ENCODE measurements around the gene CFAP57. TPM values are rescaled to one million over a fixed set of nuclear protein-coding genes. Genes with fewer than 3 reads are reported as not detected.

Gene CFAP57
- total RNA-seq, 2 experiments from 2014 or later = 0.32 to 0.35 TPM

- no peaks in the 10 kb centered on the region for H3K9me3 Mint-ChIP-seq
- H3K36me3 Mint-ChIP-seq = no peaks in the 10 kb centered on the region
- no peak overlapping the region for H3K27ac Mint-ChIP-seq
- no peak for DNase-seq
- H3K4me1 Mint-ChIP-seq = no peaks in the 10 kb centered on the region
- H3K4me3 Mint-ChIP-seq = no peak overlapping the region
- peaks cover 52% of the 10 kb centered on the region for H3K27me3 Mint-ChIP-seq
Observed at GRCh38 chr1:43149889-43150288, 22.2 kb upstream of the CFAP57 start.

- H3K4me1 Mint-ChIP-seq = no peaks in the 10 kb centered on the region
- no peak overlapping the region for H3K4me3 Mint-ChIP-seq
- no peaks in the 10 kb centered on the region for H3K36me3 Mint-ChIP-seq
- H3K27me3 Mint-ChIP-seq = peaks cover 26% of the 10 kb centered on the region
- DNase-seq = no peak
- H3K27ac Mint-ChIP-seq = no peak overlapping the region
- H3K9me3 Mint-ChIP-seq = no peaks in the 10 kb centered on the region
Observed at GRCh38 chr1:43152866-43153265, 19.3 kb upstream of the CFAP57 start.

- H3K36me3 Mint-ChIP-seq = no peaks in the 10 kb centered on the region
- H3K27ac Mint-ChIP-seq = no peak overlapping the region
- H3K9me3 Mint-ChIP-seq = no peaks in the 10 kb centered on the region
- peaks cover 23% of the 10 kb centered on the region for H3K27me3 Mint-ChIP-seq
- DNase-seq = no peak
- H3K4me3 Mint-ChIP-seq = no peak overlapping the region
- no peaks in the 10 kb centered on the region for H3K4me1 Mint-ChIP-seq
Observed at GRCh38 chr1:43153443-43153842, 18.7 kb upstream of the CFAP57 start.

- no peak overlapping the region for H3K4me3 Mint-ChIP-seq
- peaks cover 7% of the 10 kb centered on the region for H3K27me3 Mint-ChIP-seq
- no peaks in the 10 kb centered on the region for H3K4me1 Mint-ChIP-seq
- H3K36me3 Mint-ChIP-seq = no peaks in the 10 kb centered on the region
- H3K27ac Mint-ChIP-seq = no peak overlapping the region
- no peaks in the 10 kb centered on the region for H3K9me3 Mint-ChIP-seq
- DNase-seq = no peak
Observed at GRCh38 chr1:43156026-43156425, 16.1 kb upstream of the CFAP57 start.

- Mint-ChIP-seq H3K4me3 (no peak overlapping the region), H3K27me3 (no peaks in the 10 kb centered on the region), H3K9me3 (no peaks in the 10 kb centered on the region), H3K4me1 (peaks cover 11% of the 10 kb centered on the region), H3K27ac (no peak overlapping the region), H3K36me3 (peaks cover 38% of the 10 kb centered on the region)
- no peak for DNase-seq
Observed at GRCh38 chr1:43165162-43165561, 7.0 kb upstream of the CFAP57 start.

- no peak for DNase-seq
- H3K27me3 Mint-ChIP-seq = no peaks in the 10 kb centered on the region
- H3K36me3 Mint-ChIP-seq = peaks cover 44% of the 10 kb centered on the region
- no peak overlapping the region for H3K4me3 Mint-ChIP-seq
- H3K4me1 Mint-ChIP-seq = peaks cover 17% of the 10 kb centered on the region
- no peaks in the 10 kb centered on the region for H3K9me3 Mint-ChIP-seq
- no peak overlapping the region for H3K27ac Mint-ChIP-seq
Observed at GRCh38 chr1:43165765-43166164, 6.4 kb upstream of the CFAP57 start.

- peak overlapping the region; percentile 96 for H3K27ac Mint-ChIP-seq
- DNase-seq = no peak
- H3K36me3 Mint-ChIP-seq = peaks cover 40% of the 10 kb centered on the region
- H3K27me3 Mint-ChIP-seq = peaks cover 15% of the 10 kb centered on the region
- H3K4me3 Mint-ChIP-seq = peak overlapping the region; percentile 90
- H3K9me3 Mint-ChIP-seq = peaks cover 2% of the 10 kb centered on the region
- H3K4me1 Mint-ChIP-seq = peaks cover 30% of the 10 kb centered on the region
Observed at GRCh38 chr1:43171312-43171875, 736 bp upstream of the CFAP57 start.

- H3K4me3 Mint-ChIP-seq = peak overlapping the region; percentile 90
- DNase-seq = peak; percentile 81
- H3K27ac Mint-ChIP-seq = peak overlapping the region; percentile 96
- peaks cover 37% of the 10 kb centered on the region for H3K36me3 Mint-ChIP-seq
- H3K9me3 Mint-ChIP-seq = peaks cover 2% of the 10 kb centered on the region
- peaks cover 22% of the 10 kb centered on the region for H3K27me3 Mint-ChIP-seq
- peaks cover 30% of the 10 kb centered on the region for H3K4me1 Mint-ChIP-seq
Observed at GRCh38 chr1:43172527-43172972, 420 bp downstream of the CFAP57 start.

GRCh38 chr1:43174873-43175272, 2.7 kb downstream of the CFAP57 start:
- H3K4me1 Mint-ChIP-seq = peaks cover 22% of the 10 kb centered on the region
- no peak overlapping the region for H3K4me3 Mint-ChIP-seq
- H3K36me3 Mint-ChIP-seq = peaks cover 21% of the 10 kb centered on the region
- H3K27ac Mint-ChIP-seq = no peak overlapping the region
- DNase-seq = no peak
- H3K27me3 Mint-ChIP-seq = peaks cover 27% of the 10 kb centered on the region
- H3K9me3 Mint-ChIP-seq = peaks cover 2% of the 10 kb centered on the region

GRCh38 chr1:43177691-43178090, 5.6 kb downstream of the CFAP57 start:
- no peak overlapping the region for H3K4me3 Mint-ChIP-seq
- no peak overlapping the region for H3K27ac Mint-ChIP-seq
- H3K27me3 Mint-ChIP-seq = peaks cover 27% of the 10 kb centered on the region
- H3K9me3 Mint-ChIP-seq = peaks cover 2% of the 10 kb centered on the region
- H3K36me3 Mint-ChIP-seq = peaks cover 2% of the 10 kb centered on the region
- peaks cover 4% of the 10 kb centered on the region for H3K4me1 Mint-ChIP-seq
- no peak for DNase-seq

GRCh38 chr1:43184388-43184787, 12.3 kb downstream of the CFAP57 start:
- Mint-ChIP-seq H3K36me3 (no peaks in the 10 kb centered on the region), H3K4me1 (no peaks in the 10 kb centered on the region), H3K4me3 (no peak overlapping the region), H3K9me3 (peaks cover under 1% of the 10 kb centered on the region), H3K27me3 (peaks cover 7% of the 10 kb centered on the region), H3K27ac (no peak overlapping the region)
- DNase-seq = no peak

- DNase-seq = no peak
- H3K36me3 Mint-ChIP-seq = peaks cover under 1% of the 10 kb centered on the region
- no peaks in the 10 kb centered on the region for H3K4me1 Mint-ChIP-seq
- H3K27me3 Mint-ChIP-seq = peaks cover 11% of the 10 kb centered on the region
- peaks cover 6% of the 10 kb centered on the region for H3K9me3 Mint-ChIP-seq
- H3K27ac Mint-ChIP-seq = no peak overlapping the region
- no peak overlapping the region for H3K4me3 Mint-ChIP-seq
Observed at GRCh38 chr1:43184995-43185394, 12.9 kb downstream of the CFAP57 start.

- H3K9me3 Mint-ChIP-seq = peaks cover 14% of the 10 kb centered on the region
- no peaks in the 10 kb centered on the region for H3K4me1 Mint-ChIP-seq
- H3K27ac Mint-ChIP-seq = no peak overlapping the region
- H3K36me3 Mint-ChIP-seq = peaks cover 5% of the 10 kb centered on the region
- H3K27me3 Mint-ChIP-seq = peaks cover 16% of the 10 kb centered on the region
- H3K4me3 Mint-ChIP-seq = no peak overlapping the region
- DNase-seq = no peak
Observed at GRCh38 chr1:43188106-43188505, 16.0 kb downstream of the CFAP57 start.

- H3K4me1 Mint-ChIP-seq = no peaks in the 10 kb centered on the region
- peaks cover 7% of the 10 kb centered on the region for H3K36me3 Mint-ChIP-seq
- H3K9me3 Mint-ChIP-seq = peaks cover 17% of the 10 kb centered on the region
Observed at GRCh38 chr1:43194509-43194908, 22.4 kb downstream of the CFAP57 start.

GRCh38 chr1:43197343-43198127, 25.4 kb downstream of the CFAP57 start:
- Mint-ChIP-seq H3K36me3 (peaks cover 2% of the 10 kb centered on the region), H3K9me3 (peaks cover 5% of the 10 kb centered on the region), H3K27me3 (peaks cover 15% of the 10 kb centered on the region), H3K27ac (no peak overlapping the region), H3K4me3 (no peak overlapping the region), H3K4me1 (no peaks in the 10 kb centered on the region)
- DNase-seq = no peak

More at GRCh38 chr1:43194509-43194908, 22.4 kb downstream of the CFAP57 start:
- Mint-ChIP-seq H3K4me3 (no peak overlapping the region), H3K27me3 (peaks cover 23% of the 10 kb centered on the region), H3K27ac (no peak overlapping the region)
- no peak for DNase-seq

Measured in activated naive CD8-positive, alpha-beta T cell treated with anti-CD3 and anti-CD28 coated beads for 36 hours (primary cell).